CD4-positive, CD25-positive, alpha-beta regulatory T cell (primary cell): Measurements from ENCODE around the gene RAB26. TPM values are rescaled to one million over a fixed set of nuclear protein-coding genes. Genes with fewer than 3 reads are reported as not detected.
"Not testable (repeated sequence)": the region's sequence is repeated elsewhere in the genome, so short reads cannot be mapped to it uniquely, and the experiment has no call there.

ENCODE experiments used
- ATAC-seq, 2 donors: fragments of 150-1000 bp; cut with Tn5 transposase; one replicate each; pipeline ENCODE4 v1.10.0; 2021; ENCODE audit warnings: low read depth in 2 of 2, moderate number of reproducible peaks in 2 of 2, moderate library complexity in 1 of 2
- DNase-seq, 3 donors: peaks; one replicate each; pipeline versions ENCODE4 v3.0.0 to v3.0.0-alpha.2; 2012 to 2022; ENCODE audit warnings: mixed read lengths in 1 of 3
- H3K27ac ChIP-seq: one replicate; pipeline ENCODE4 v1.7.0; 2013; ENCODE audit warnings: mild to moderate bottlenecking, low read length; ENCODE audit not compliant: insufficient read depth, poor library complexity, severe bottlenecking
- H3K27me3 ChIP-seq: one replicate; pipeline ENCODE4 v1.7.0; 2013; ENCODE audit warnings: low read length; ENCODE audit not compliant: control insufficient read depth, insufficient read depth
- H3K36me3 ChIP-seq: one replicate; pipeline ENCODE4 v1.7.0; 2013; ENCODE audit warnings: mild to moderate bottlenecking, low read length, moderate library complexity; ENCODE audit not compliant: control insufficient read depth, insufficient read depth
- H3K4me1 ChIP-seq: 2 replicates; pipeline ENCODE4 v1.7.0; 2013; ENCODE audit warnings: mild to moderate bottlenecking, low read length; ENCODE audit not compliant: insufficient read depth, control insufficient read depth, poor library complexity, severe bottlenecking
- H3K4me3 ChIP-seq: one replicate; pipeline ENCODE4 v1.7.0; 2013; ENCODE audit warnings: low read depth, mild to moderate bottlenecking, low read length, moderate library complexity
- H3K9me3 ChIP-seq, 2 experiments: 1 replicate in 1 of 2; 2 replicates in 1 of 2; pipeline ENCODE4 v1.7.0; 2013; ENCODE audit warnings: low read length in 2 of 2, mild to moderate bottlenecking in 1 of 2, moderate library complexity in 1 of 2; ENCODE audit not compliant: control insufficient read depth in 2 of 2
- H3K27ac Mint-ChIP-seq, 3 donors: one replicate each; pipeline ENCODE4 v1.8.0; 2020 to 2022; ENCODE audit warnings: mild to moderate bottlenecking in 3 of 3, mixed read lengths in 3 of 3, moderate library complexity in 2 of 3
- H3K27me3 Mint-ChIP-seq: one replicate; pipeline ENCODE4 v1.8.0; 2022; ENCODE audit warnings: mild to moderate bottlenecking, mixed read lengths
- H3K36me3 Mint-ChIP-seq: one replicate; pipeline ENCODE4 v1.8.0; 2020; ENCODE audit warnings: mixed read lengths
- H3K4me1 Mint-ChIP-seq, 4 donors: one replicate each; pipeline ENCODE4 v1.8.0; 2020 to 2022; ENCODE audit warnings: mixed read lengths in 4 of 4, mild to moderate bottlenecking in 1 of 4
- H3K4me3 Mint-ChIP-seq, 4 donors: one replicate each; pipeline ENCODE4 v1.8.0; 2020 to 2022; ENCODE audit warnings: mild to moderate bottlenecking in 4 of 4, mixed read lengths in 4 of 4, moderate library complexity in 3 of 4
- H3K9me3 Mint-ChIP-seq, 7 donors: one replicate each; pipeline ENCODE4 v1.8.0; 2020 to 2022; ENCODE audit warnings: mixed read lengths in 7 of 7, mild to moderate bottlenecking in 3 of 7, moderate library complexity in 2 of 7
- polyA plus RNA-seq, 4 donors: library from polyadenylated mRNA; unstranded; fragments of 300-500 nt; fragmentation: Illumina TruSeq; gene quantifications; one replicate each; pipeline ENCODE4 v1.2.3, GENCODE V29; 2021
- total RNA-seq: library from RNA; stranded (reverse); gene quantifications from one replicate; pipeline ENCODE4 v1.2.3, GENCODE V29; 2022

RAB26 gene
- total and polyA plus RNA-seq, 5 donors from 2014 or later: 0.38 to 1.2 (median 0.93) TPM; not detected in 1

DNA sequence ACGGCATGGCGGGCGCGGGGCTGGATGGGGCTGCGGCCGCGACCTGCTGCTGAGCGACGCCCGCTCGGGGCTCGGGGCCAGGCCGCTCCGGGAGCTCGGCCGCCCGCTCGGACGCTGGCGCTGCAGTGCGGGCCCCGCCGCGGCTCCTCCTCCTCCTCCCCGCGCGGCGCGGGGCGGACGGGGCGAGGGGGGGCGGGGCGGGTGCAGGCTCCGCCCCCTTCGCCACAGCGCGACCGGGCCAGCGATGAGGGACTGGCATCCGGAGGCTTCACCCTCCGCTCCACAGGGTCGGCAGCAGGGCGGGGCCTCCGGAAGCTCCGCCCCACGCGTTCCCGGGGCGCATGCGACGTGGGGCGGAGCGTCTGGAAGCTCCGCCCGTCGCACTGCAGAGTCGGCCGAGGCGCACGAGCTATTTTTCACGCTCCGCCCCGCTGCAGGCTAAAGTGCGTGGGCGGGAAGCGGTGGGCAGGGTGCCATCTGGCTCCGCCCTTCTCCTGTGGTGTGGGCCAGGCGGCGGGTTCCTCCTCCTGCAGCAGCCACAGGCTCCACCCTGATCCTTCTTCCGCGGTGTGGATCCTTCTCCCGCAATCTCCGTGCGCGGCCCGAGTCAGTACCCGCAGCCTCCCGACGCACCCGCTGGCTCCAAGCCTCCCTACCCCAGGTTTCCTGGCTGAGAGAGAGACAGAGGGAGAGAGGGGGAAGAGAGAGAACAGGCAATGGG is 12.5 kb upstream of the RAB26 start, which contains the start of gene PKD1:
Gene PKD1 (minus strand): TSS at position 129 of the 721 bp plus-strand sequence. CDS start 209 bp downstream, outside the sequence.
- H3K4me1 Mint-ChIP-seq: peaks cover 5 to 15% (median 10%) of the 10 kb centered on the region in 4 donors
- peak within 1 kb of the TSS; percentile 72 to 98 (median 97) for H3K27ac Mint-ChIP-seq
- DNase-seq (peak; percentile 94 to 100 (median 96)), ATAC-seq (peak; percentile 65 to 76)
- H3K4me1 ChIP-seq, H3K9me3 Mint-ChIP-seq, H3K36me3 Mint-ChIP-seq, H3K27me3 ChIP-seq, H3K9me3 ChIP-seq, H3K27me3 Mint-ChIP-seq, H3K36me3 ChIP-seq: not testable (repeated sequence)
- Histone ChIP-seq H3K27ac (peak within 1 kb of the TSS; percentile 61), H3K4me3 (peak within 1 kb of the TSS; percentile 37)
- peak within 1 kb of the TSS; percentile 90 to 96 (median 94) for H3K4me3 Mint-ChIP-seq

DNA sequence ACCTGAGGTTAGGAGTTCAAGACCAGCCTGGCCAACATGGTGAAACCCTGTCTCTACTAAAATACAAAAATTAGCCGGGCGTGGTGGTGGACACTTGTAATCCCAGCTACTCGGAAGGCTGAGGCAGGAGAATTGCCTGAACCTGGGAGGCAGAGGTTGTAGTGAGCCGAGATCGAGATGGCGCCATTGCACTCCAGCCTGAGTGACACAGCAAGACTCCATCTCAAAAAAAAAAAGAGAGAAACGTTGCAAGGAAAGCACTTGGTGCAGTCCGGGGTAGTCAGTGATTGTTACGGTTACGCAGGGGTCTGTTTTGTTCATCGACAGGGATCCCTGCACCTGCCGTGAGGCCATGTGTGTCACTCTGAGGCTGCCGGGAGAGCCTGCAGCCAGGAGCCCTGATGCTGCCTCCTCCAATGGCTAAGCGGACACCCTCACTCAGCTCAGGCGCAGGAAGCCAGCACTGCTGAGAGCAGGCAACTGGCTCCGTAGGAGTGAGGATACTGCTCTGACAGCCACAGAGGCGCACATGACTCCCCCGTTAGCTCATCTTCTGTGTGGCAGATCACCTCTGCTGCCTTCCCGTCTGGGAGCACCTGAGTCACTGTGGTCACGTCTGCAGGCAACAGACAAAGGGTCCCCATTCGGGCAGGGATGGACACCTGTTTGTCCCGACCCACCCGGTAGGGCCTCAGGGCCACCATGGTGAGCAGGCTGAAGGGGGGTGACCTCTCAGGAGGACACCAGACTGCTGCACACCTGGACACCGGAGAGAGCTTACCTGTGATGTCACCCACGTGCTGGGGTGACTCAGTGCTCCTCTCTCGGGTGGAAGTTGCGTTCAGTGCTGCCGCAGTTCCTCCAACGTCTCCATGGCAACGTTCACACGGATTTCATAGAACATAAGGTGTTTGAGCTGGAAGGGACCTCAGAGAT is 5.2 kb upstream of the RAB26 start:
- Mint-ChIP-seq H3K27me3 (peaks cover 16% of the 10 kb centered on the region), H3K4me1 (peaks cover 2 to 7% (median 5%) of the 10 kb centered on the region in 4 donors), H3K27ac (no peak overlapping the region), H3K36me3 (no peaks in the 10 kb centered on the region), H3K4me3 (peak overlapping the region in 1 of 4 donors; percentile 61), H3K9me3 (no peaks in the 10 kb centered on the region)
- DNase-seq (no peak), ATAC-seq (no peak)
- Histone ChIP-seq H3K27ac (no peak overlapping the region), H3K4me3 (no peak overlapping the region), H3K4me1 (peaks cover 2% of the 10 kb centered on the region), H3K27me3 (no peaks in the 10 kb centered on the region), H3K9me3 (no peaks in the 10 kb centered on the region), H3K36me3 (no peaks in the 10 kb centered on the region)

DNA sequence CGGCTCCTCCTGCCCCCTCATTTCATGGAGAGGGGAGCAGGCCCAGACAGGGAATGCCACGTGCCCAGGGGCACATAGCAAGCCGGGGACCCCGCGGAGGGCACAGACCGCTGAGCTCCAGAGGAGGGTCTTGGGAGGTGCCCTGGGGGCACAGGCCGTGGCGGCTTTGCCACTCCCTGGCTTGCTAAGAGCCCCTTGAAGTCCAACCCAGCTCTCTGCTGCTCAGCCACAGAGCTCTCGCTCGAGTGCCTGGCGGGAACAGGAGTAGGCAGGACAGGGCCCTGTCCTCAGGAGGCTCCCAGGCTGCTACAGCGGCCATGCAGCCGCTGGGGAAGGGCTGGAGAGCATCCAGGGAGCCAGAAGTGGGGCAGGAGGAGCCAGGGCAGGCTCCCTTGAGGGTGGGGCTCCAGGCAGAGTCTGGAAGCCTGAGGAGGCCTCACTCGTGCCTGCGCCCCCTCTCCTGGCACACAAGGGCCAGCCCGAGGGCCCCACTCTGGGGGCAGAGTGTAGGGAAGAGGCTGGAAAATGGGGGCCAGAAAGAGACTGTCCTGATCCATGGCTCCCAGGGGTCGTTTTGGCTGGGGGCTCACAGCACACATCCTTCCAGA is 4.4 kb upstream of the RAB26 start:
- H3K4me1 ChIP-seq: peaks cover 8% of the 10 kb centered on the region
- ATAC-seq (no peak), DNase-seq (no peak)
- no peaks in the 10 kb centered on the region for H3K36me3 ChIP-seq
- H3K9me3 ChIP-seq: no peaks in the 10 kb centered on the region
- Mint-ChIP-seq H3K27me3 (peaks cover 16% of the 10 kb centered on the region), H3K4me1 (peaks cover 2 to 5% (median 5%) of the 10 kb centered on the region in 4 donors), H3K36me3 (no peaks in the 10 kb centered on the region), H3K4me3 (no peak overlapping the region), H3K27ac (no peak overlapping the region), H3K9me3 (no peaks in the 10 kb centered on the region)
- no peaks in the 10 kb centered on the region for H3K27me3 ChIP-seq
- H3K4me3 ChIP-seq: no peak overlapping the region
- H3K27ac ChIP-seq: no peak overlapping the region

DNA sequence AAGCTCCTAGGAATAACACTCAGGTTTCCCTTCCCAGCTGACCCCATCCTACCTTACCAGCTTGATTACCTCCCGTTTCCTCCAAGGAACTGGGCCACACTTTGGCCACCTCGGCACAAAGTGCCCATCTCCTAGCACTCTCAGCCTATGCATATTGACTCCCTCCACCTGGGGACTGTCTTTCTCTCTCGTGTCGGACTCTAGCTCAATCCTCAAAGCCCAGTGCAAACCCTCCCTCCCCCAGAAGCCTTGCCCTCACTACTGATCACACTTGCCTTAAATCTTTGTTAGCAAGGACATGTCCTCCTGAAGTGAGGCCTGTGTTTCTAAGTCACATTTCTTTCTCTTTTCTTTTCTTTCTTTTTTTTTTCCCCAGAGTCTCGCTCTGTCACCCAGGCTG is 2.6 kb upstream of the RAB26 start:
- Mint-ChIP-seq H3K27ac (peak overlapping the region in 1 of 3 donors; percentile 12), H3K9me3 (no peaks in the 10 kb centered on the region), H3K4me3 (no peak overlapping the region), H3K4me1 (peaks cover 0 to 16% (median under 1%) of the 10 kb centered on the region in 4 donors), H3K36me3 (no peaks in the 10 kb centered on the region), H3K27me3 (peaks cover 11% of the 10 kb centered on the region)
- H3K36me3 ChIP-seq: no peaks in the 10 kb centered on the region
- no peak overlapping the region for H3K27ac ChIP-seq
- DNase-seq (no peak), ATAC-seq (no peak)
- H3K27me3 ChIP-seq: no peaks in the 10 kb centered on the region
- no peak overlapping the region for H3K4me3 ChIP-seq
- H3K9me3 ChIP-seq: no peaks in the 10 kb centered on the region
- peaks cover 19% of the 10 kb centered on the region for H3K4me1 ChIP-seq

DNA sequence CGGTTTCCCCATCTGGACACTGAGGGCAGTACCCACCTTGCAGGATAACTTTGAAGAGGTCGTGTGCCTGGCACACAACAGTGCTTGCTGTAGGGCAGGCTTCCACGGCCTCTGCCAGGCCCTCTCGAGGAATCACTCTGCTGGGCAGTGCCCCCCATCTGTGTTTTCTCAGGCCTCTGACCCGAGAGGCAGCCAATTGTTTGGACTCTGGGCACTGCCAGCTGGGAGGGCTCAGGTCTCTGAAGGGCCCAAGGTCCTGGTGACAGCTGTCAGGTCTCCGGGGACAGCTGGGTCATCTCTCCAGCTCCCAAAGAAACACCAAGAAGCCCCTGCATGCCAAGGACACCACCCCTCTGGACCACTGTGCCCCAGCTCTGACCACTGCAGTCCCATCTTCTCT is 1.0 kb upstream of the RAB26 start:
- ATAC-seq (no peak), DNase-seq (no peak)
- Histone ChIP-seq H3K36me3 (peaks cover 6% of the 10 kb centered on the region), H3K4me1 (peaks cover 29% of the 10 kb centered on the region), H3K9me3 (no peaks in the 10 kb centered on the region), H3K27me3 (no peaks in the 10 kb centered on the region), H3K4me3 (no peak overlapping the region), H3K27ac (no peak overlapping the region)
- H3K4me3 Mint-ChIP-seq: peak overlapping the region in 1 of 4 donors; percentile 64
- H3K36me3 Mint-ChIP-seq: peaks cover 5% of the 10 kb centered on the region
- peaks cover 0 to 30% (median 5%) of the 10 kb centered on the region in 4 donors for H3K4me1 Mint-ChIP-seq
- peaks cover 6% of the 10 kb centered on the region for H3K27me3 Mint-ChIP-seq
- no peaks in the 10 kb centered on the region for H3K9me3 Mint-ChIP-seq
- H3K27ac Mint-ChIP-seq: no peak overlapping the region

DNA sequence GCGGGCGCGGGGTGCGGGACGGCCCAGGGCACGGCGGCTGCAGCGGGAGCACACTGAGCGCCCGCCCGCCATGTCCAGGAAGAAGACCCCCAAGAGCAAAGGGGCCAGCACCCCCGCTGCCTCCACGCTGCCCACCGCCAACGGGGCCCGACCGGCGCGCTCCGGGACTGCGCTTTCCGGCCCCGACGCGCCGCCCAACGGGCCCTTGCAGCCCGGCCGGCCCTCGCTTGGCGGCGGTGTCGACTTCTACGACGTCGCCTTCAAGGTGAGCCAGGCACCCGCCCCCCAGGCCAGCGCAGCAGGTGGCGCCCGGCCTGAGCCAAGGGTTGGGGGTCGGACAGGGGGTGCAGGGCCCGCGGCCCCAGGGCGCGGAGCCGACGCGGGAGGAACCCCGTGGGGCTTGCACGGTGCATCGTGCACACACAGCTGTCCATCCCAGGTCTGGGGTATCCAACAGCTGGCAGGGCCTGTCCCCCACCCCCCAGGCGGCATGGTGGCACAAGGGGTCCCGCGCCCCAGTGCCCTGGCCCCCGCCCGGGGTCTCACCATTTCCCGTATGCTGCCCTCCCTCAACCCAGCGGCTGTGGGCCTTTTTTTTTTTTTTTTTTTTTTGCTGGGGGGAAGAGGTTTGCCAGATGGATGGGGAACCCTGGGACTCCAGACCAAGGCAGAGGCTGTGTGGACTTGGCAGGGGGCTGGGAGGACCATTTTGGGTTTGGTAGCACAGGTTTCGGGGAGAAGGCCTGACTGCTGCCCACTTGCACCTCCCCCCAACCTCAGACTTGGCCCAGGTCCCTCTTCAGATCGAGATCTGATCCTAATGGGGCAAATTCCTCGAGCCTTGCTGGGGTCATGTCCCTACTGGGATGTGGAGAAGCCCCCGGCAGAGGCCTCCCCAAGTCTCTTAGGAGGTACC is 547 bp downstream of the RAB26 start:
- peak overlapping the region in 2 of 4 donors; percentile 67 for H3K4me3 Mint-ChIP-seq
- H3K9me3 Mint-ChIP-seq: no peaks in the 10 kb centered on the region
- ATAC-seq: peak in 1 of 2 donors; percentile 8
- peaks cover 6% of the 10 kb centered on the region for H3K27me3 Mint-ChIP-seq
- peaks cover 5% of the 10 kb centered on the region for H3K36me3 Mint-ChIP-seq
- H3K27ac ChIP-seq: no peak overlapping the region
- no peak overlapping the region for H3K27ac Mint-ChIP-seq
- peaks cover 0 to 45% (median 9%) of the 10 kb centered on the region in 4 donors for H3K4me1 Mint-ChIP-seq
- peaks cover 45% of the 10 kb centered on the region for H3K4me1 ChIP-seq
- H3K27me3 ChIP-seq: no peaks in the 10 kb centered on the region
- no peaks in the 10 kb centered on the region for H3K9me3 ChIP-seq
- DNase-seq: no peak
- peaks cover 6% of the 10 kb centered on the region for H3K36me3 ChIP-seq
- H3K4me3 ChIP-seq: no peak overlapping the region
